ENCODE data around the gene ARSD. TPM values are rescaled to one million over a fixed set of nuclear protein-coding genes. Genes with fewer than 3 reads are reported as not detected.
"Not testable (repeated sequence)": the region's sequence is repeated elsewhere in the genome, so short reads cannot be mapped to it uniquely, and the experiment has no call there.

ARSD gene
- 12.3 TPM for polyA plus RNA-seq (ENCODE audit: insufficient read length)

DNA sequence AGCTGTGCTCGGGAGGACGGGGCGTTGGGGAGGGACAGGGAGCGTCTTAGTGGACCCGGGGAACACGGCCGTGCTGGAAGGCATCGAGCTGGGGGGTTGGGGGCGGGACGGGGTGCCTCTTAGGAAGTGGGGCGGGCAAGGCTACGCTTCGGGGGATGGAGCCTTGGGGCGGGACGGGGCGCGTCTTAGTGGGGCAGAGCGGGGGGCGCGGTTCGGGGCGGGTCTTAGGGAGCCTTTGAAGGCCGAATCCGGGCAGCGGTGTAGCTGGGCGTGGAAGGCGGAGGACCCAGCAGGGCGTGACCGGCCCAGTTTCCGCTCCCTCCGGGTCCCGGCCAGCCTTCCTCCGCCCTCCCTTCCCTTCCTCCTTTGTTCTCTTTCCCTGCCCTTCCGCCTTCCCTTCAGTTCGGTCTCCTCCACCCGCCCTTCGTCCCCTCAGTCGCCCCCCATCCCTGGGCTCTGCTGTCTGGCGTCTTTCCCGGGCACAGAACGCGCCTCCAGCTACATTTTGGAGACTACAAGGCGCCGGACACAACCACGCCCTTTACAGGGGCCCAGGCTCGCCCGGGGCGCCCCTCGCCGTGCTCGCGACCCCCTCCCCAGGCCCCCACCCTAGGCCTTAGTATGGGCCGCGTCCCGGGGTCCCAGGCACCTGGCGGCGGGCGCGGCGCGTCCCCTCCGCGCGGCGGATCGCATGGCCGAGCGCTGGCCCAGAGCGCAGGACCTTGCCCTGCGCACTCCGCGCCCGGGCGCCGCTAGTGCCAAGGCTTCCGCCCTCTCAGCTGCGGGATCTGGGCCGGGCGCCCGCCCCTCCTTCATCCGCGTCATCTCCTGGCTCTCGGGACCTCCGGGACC, at the start of gene ARSD:
Gene ARSD, minus strand, starts transcription at position 757 of the 852 bp plus-strand sequence. Its CDS starts 64 bp downstream, at position 693.
- peak; percentile 35 for DNase-seq (ENCODE audit: low read depth)

DNA sequence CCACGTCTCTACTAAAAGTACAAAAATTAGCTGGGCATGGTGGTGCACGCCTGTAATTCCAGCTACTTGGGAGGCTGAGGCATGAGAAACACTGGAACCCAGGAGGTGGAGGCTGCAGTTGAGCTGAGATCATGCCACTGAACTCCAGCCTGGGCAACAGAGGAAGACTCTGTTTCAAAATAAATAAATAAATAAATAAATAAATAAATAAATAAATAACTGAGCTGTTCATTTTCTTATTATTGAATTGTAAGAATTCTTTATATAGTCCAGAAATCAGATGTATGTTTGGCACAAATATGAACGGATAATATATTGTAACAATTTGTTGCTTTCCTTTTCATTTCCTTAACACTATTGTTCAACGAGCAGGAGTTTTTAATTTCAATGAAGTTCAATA, 49.5 kb upstream of the ARSD start:
- not testable (repeated sequence) for DNase-seq (ENCODE audit: low read depth)

- no peak for DNase-seq (ENCODE audit: low read depth)
Observed at GRCh38 chrX:2974961-2975360, 45.8 kb upstream of the ARSD start.

DNA sequence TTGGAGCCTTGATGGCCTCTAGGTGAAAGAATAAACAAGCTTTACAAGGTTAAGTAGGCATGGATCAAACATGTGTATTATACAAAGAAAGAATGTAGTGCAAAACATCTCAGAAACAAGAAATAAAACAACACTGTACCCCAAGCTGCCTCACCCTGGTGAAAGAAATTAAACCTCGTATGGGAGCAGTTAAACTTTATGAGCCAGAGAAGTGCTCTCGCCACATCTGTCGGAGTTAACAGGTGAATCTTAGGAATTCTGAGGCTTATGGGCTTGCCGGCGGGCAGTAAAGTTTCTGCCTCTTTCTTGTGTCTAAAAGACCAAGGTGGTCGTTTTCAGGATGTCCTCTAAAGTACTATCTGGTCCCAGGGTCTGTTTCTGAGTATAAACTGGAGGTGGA, 43.3 kb upstream of the ARSD start:
- DNase-seq (ENCODE audit: low read depth), result no peak

DNA sequence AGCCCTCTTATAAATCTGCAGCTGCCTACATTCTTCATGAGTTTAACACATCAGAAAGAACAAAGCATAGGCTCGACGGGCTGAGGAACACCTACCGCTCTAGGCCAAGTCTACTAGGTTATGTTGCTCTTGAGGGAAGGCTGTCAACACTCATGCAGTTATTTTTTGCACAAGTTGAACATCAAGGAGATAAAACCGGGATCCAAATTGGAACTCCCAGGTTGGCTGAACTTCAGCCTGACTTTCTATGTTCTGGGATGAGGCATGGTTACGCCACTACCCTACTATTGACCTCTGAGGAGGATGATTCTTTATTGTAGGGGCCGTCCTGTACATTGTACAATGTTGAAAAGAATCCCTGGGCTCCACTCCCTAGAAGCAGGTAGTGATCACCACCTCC, 39.9 kb upstream of the ARSD start:
- DNase-seq (ENCODE audit: low read depth), result no peak

- DNase-seq (ENCODE audit: low read depth), result no peak
Observed at GRCh38 chrX:2967998-2968909, 39.1 kb upstream of the ARSD start.

- DNase-seq (ENCODE audit: low read depth), result no peak
Observed at GRCh38 chrX:2967584-2967983, 38.4 kb upstream of the ARSD start.

DNA sequence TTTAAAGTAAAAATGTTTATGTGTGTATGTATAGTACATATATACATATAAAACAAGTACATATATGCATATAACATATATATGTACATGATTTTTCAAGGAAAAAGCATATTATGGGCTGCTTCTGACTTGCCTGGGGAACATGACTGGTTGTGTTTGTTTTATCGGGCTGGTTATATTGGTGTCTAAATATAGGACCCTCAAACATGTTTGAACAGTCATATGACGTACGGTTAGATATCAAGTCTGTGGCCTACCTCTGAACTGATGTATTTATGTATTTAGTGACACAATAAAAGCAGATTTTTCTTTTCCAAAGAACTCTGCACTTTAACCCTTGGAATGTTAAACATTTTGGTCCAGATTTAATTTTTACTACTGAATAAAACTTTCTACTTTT, 37.9 kb upstream of the ARSD start:
- DNase-seq (ENCODE audit: low read depth), result no peak

GRCh38 chrX:2965965-2966364, 36.8 kb upstream of the ARSD start:
- DNase-seq (ENCODE audit: low read depth), result no peak

GRCh38 chrX:2963992-2964794, 35.1 kb upstream of the ARSD start:
- DNase-seq (ENCODE audit: low read depth), result not testable (repeated sequence)

DNA sequence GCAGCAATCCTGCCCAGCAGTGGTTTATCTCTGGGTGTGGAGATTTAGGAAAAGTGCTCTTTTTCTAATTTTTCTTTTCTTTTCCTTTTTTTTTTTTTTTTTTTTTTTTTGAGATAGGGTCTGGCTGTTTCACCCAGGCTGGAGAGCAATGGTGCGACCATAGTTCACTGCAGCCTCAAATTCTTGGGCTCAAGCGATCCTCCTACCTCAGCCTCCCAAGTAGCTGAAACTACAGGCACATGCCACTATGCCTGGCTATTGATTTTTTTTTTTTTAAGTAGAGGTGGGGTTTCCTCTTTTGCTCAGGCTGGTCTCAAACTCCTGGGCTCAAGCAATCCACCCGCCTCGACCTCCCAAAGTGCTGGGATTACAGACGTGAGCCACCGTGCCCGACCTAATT, 34.3 kb upstream of the ARSD start:
- DNase-seq (ENCODE audit: low read depth), result not testable (repeated sequence)

DNA sequence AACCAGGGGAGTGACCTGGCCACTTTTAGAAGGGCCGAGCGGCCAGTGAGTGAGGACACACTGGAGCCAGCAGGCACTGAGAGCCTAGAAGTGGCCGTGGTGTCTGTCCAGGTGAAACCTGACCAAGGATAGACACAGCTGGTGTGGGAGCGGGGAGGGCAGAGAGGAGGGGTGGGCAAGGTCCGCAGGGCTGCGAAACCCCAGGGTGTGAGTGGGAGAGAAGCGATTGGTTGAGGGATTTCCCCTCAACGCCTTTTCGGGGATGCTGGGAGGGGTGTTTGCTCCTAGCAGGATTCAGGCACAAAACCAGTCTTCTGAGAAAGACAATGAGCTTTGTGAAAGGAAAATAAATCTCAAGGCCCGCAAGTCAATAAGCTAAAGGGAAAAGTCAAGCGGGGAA, 33.2 kb upstream of the ARSD start:
- no peak for DNase-seq (ENCODE audit: low read depth)

DNA sequence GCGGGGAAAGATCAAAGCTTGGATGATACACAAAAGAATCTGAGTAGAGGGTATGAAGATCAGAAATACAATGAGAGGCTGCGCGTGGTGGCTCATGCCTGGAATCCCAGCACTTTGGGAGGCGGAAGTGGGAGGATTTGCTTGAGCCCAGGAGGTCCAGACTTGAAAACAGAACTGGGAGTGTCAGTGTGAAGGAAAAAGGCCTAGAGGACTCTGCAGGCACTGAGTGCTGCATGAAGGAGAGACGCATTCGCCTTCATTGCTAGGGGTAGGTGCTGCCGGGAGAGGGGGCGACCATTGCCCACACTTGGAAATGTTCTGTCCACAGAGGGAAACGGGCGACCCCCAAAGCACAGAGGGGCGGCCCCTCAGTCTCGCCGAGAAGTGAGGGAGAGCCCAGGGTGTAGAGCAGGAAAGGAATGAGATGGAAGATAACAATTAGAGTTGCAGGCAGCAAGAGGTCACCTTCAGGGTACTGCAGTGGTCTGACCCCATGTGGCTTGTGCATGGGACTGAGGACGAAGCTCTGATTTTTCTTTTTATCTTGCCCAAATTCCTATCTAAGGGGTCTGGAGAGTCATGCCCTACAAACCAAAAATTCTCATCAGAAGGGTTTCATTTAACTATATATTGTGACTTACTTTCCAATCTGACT, 31.8 kb upstream of the ARSD start:
- DNase-seq (ENCODE audit: low read depth), result no peak

- DNase-seq (ENCODE audit: low read depth), result no peak
Observed at GRCh38 chrX:2958199-2958598, 29.1 kb upstream of the ARSD start.

DNA sequence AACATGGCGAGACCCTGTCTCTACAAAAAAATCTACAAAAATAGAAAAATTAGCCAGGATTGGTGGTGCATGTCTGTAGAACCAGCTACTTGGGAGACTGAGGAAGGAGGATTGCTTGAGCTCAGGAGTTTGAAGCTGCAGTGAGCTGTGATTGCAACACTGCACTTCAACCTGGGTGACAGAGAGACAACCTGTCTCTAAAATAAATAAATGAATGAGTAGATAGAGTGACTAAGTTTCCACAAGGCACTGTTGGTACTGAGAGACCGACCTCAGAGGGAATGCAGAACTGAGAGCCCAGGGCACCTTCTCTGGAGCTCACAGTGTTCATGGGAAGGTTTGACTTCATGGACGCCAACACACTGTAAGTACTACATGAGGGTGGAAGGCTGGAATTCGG, 26.7 kb upstream of the ARSD start:
- DNase-seq (ENCODE audit: low read depth), result no peak

DNA sequence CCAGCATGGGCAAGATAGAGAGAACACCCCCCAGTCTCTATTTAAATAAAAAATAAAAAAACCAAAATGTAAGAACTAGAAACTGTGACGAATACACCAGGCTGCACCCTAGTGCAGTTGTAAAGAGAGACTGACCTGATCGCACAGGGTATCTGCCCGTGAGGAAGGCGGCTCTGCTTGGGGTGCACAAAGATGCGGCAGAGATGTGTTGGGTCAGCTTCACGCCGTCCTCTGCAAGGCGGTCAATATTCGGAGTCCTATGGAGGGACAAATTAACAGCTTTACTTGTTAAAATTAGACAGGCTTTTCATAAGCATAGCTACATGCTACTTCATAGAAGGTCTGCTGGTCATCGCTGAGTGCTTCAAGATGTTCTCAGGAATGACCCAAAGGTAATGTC, 26.1 kb upstream of the ARSD start:
- DNase-seq (ENCODE audit: low read depth), result no peak

- no peak for DNase-seq (ENCODE audit: low read depth)
Observed at GRCh38 chrX:2954541-2954940, 25.4 kb upstream of the ARSD start.

GRCh38 chrX:2937942-2938341, 8.8 kb upstream of the ARSD start:
- DNase-seq (ENCODE audit: low read depth), result not testable (repeated sequence)

GRCh38 chrX:2934715-2935710, 5.9 kb upstream of the ARSD start:
- DNase-seq (ENCODE audit: low read depth), result no peak
